Activated CD4-positive, alpha-beta T cell treated with anti-CD3 and anti-CD28 coated beads, Interleukin-2, amount 50 U/mL, for 16 hours (primary cell): ENCODE measurements around the gene HS3ST6.
A peak's percentile ranks its signal among the peaks of the same experiment; 100 is the strongest.
"Not testable (repeated sequence)": the region's sequence is repeated elsewhere in the genome, so short reads cannot be mapped to it uniquely, and the experiment has no call there.

ENCODE experiments used
- DNase-seq: peaks from one replicate; pipeline ENCODE4 v3.0.0-alpha.2; 2020

HS3ST6 gene

GRCh38 chr16:1918351-1919326 lies at the start of gene HS3ST6:
HS3ST6 (minus strand) TSS chr16:1918415; CDS start chr16:1918323, 92 bp downstream.
- DNase-seq: no peak

GRCh38 chr16:1966460-1966859 lies 48.2 kb upstream of the HS3ST6 start, which contains the start of gene RNF151:
RNF151 (plus strand) TSS chr16:1966856; CDS start chr16:1966882, 26 bp downstream.
- DNase-seq: no peak

GRCh38 chr16:1965396-1966001 lies 47.3 kb upstream of the HS3ST6 start:
- DNase-seq: peak; percentile 24

- DNase-seq: peak; percentile 99
Measured at GRCh38 chr16:1964506-1965395, 46.5 kb upstream of the HS3ST6 start, which contains the start of gene RPS2. RPS2 (minus strand) TSS chr16:1964826; CDS start chr16:1964625, 201 bp downstream.

- DNase-seq: peak; percentile 54
Measured at GRCh38 chr16:1963806-1964505, 45.7 kb upstream of the HS3ST6 start.

- DNase-seq: not testable (repeated sequence)
Measured at GRCh38 chr16:1962161-1963153, 44.2 kb upstream of the HS3ST6 start.

- peak; percentile 61 for DNase-seq
Measured at GRCh38 chr16:1961651-1962067, 43.4 kb upstream of the HS3ST6 start.

GRCh38 chr16:1960665-1961630 lies 42.7 kb upstream of the HS3ST6 start:
- DNase-seq: peak; percentile 74

- DNase-seq: peak; percentile 94
Measured at GRCh38 chr16:1959269-1960039, 41.2 kb upstream of the HS3ST6 start, which contains the start of gene NDUFB10. NDUFB10 (plus strand) TSS chr16:1959538; CDS start chr16:1959625, 87 bp downstream.

GRCh38 chr16:1958715-1959268 lies 40.6 kb upstream of the HS3ST6 start:
- DNase-seq: no peak

GRCh38 chr16:1958143-1958491 lies 39.9 kb upstream of the HS3ST6 start:
- not testable (repeated sequence) for DNase-seq

- DNase-seq: not testable (repeated sequence)
Measured at GRCh38 chr16:1957434-1958142, 39.4 kb upstream of the HS3ST6 start.

- no peak for DNase-seq
Measured at GRCh38 chr16:1953734-1954133, 35.5 kb upstream of the HS3ST6 start.

GRCh38 chr16:1950559-1950958 lies 32.3 kb upstream of the HS3ST6 start:
- DNase-seq: no peak

- DNase-seq: no peak
Measured at GRCh38 chr16:1950047-1950446, 31.8 kb upstream of the HS3ST6 start.

- DNase-seq: no peak
Measured at GRCh38 chr16:1949507-1949906, 31.3 kb upstream of the HS3ST6 start.

GRCh38 chr16:1947369-1947670 lies 29.1 kb upstream of the HS3ST6 start:
- no peak for DNase-seq
